GM23248 (cell line): ENCODE measurements around the gene SEC31A. TPM values are rescaled to one million over a fixed set of nuclear protein-coding genes. Genes with fewer than 3 reads are reported as not detected.

Experiments used
- DNase-seq: peaks from one replicate; pipeline ENCODE4 v3.0.0-alpha.2; 2015
- H2AFZ ChIP-seq: fragments of 200-600 bp; sonication (generic); 2 replicates; pipeline ENCODE4 v1.6.1; 2016; ENCODE audit warnings: antibody characterized with exemption
- H3F3A ChIP-seq: fragments of 200-600 bp; sonication (generic); 2 replicates; pipeline ENCODE4 v1.6.1; 2016; ENCODE audit warnings: mild to moderate bottlenecking, antibody characterized with exemption, mixed run types; ENCODE audit not compliant: insufficient read depth
- H3K27ac ChIP-seq: fragments of 200-600 bp; sonication (generic); 2 replicates; pipeline ENCODE4 v1.5.1; 2016; ENCODE audit warnings: mild to moderate bottlenecking
- H3K27me3 ChIP-seq: fragments of 200-600 bp; sonication (generic); replicated peaks from 2 replicates; pipeline ENCODE4 v1.6.1; 2016; ENCODE audit warnings: mild to moderate bottlenecking; ENCODE audit not compliant: insufficient read depth
- H3K36me3 ChIP-seq: fragments of 200-600 bp; sonication (generic); 2 replicates; pipeline ENCODE4 v1.6.1; 2016; ENCODE audit warnings: low read depth, mild to moderate bottlenecking
- H3K4me1 ChIP-seq: fragments of 200-600 bp; sonication (generic); 2 replicates; pipeline ENCODE4 v1.6.1; 2016; ENCODE audit warnings: mild to moderate bottlenecking; ENCODE audit not compliant: insufficient read depth
- H3K4me2 ChIP-seq: fragments of 200-600 bp; sonication (generic); one replicate; pipeline ENCODE4 v1.6.1; 2016; ENCODE audit warnings: mild to moderate bottlenecking; ENCODE audit not compliant: unreplicated experiment
- H3K4me3 ChIP-seq: fragments of 200-600 bp; sonication (generic); 2 replicates; pipeline ENCODE4 v1.5.1; 2016; ENCODE audit warnings: mild to moderate bottlenecking
- H3K79me2 ChIP-seq: fragments of 200-600 bp; sonication (generic); 2 replicates; pipeline ENCODE4 v1.6.1; 2016; ENCODE audit warnings: mild to moderate bottlenecking; ENCODE audit not compliant: insufficient read depth
- H3K9ac ChIP-seq: fragments of 200-600 bp; sonication (generic); 2 replicates; pipeline ENCODE4 v1.6.1; 2016; ENCODE audit warnings: mild to moderate bottlenecking
- H3K9me2 ChIP-seq: fragments of 200-600 bp; sonication (generic); 2 replicates; pipeline ENCODE4 v1.6.1; 2016; ENCODE audit warnings: mixed run types, mild to moderate bottlenecking, moderate library complexity; ENCODE audit not compliant: insufficient read depth
- H3K9me3 ChIP-seq: fragments of 200-600 bp; sonication (generic); one replicate; pipeline ENCODE4 v1.6.1; 2017; ENCODE audit warnings: low read depth
- H4K20me1 ChIP-seq: fragments of 200-600 bp; sonication (generic); 2 replicates; pipeline ENCODE4 v1.6.0; 2016; ENCODE audit not compliant: insufficient read depth
- EZH2 ChIP-seq: fragments of 200-600 bp; sonication (generic); IDR thresholded peaks from 2 replicates; pipeline ENCODE4 v1.6.1; 2018; ENCODE audit warnings: antibody characterized with exemption, mild to moderate bottlenecking; ENCODE audit not compliant: insufficient read depth, poor library complexity, severe bottlenecking
- EZH2phosphoT487 ChIP-seq: fragments of 200-600 bp; sonication (generic); IDR thresholded peaks from 2 replicates; pipeline ENCODE4 v1.6.1; 2018; ENCODE audit warnings: antibody characterized with exemption, moderate library complexity, mild to moderate bottlenecking, low read depth; ENCODE audit not compliant: insufficient read depth
- WGBS, 2 experiments: methylation state at CpG; one replicate each; pipeline ENCODE4 v1.1.6; 2015 to 2017; ENCODE audit warnings: low lambda C conversion rate in 2 of 2, low coverage in 1 of 2; ENCODE audit errors: missing lambda C conversion rate in 2 of 2; 5-methylcytosine and 5-hydroxymethylcytosine counted together
- in situ Hi-C: fragments of 300-500 bp; cut with MboI; formaldehyde crosslinking; loops from 2 replicates; pipeline ENCODE4 v1.15.0; 2020
- polyA plus RNA-seq: library from polyadenylated mRNA; unstranded; fragments of >200 nt; fragmentation: Nextera tagmentation; extraction: Ambion mirVana; gene quantifications from 2 replicates; pipeline ENCODE4 v1.2.1, GENCODE V29; 2016
- total RNA-seq: library from RNA; depleted of rRNA; stranded (reverse); fragments of >200 nt; shearing (Covaris generic); gene quantifications from 2 replicates; pipeline ENCODE4 v1.2.3, GENCODE V29; 2014

Gene SEC31A
- total and polyA plus RNA-seq, 2 experiments from 2014 or later, result 308 to 315 TPM

- Histone ChIP-seq H3K4me2 (no peak overlapping the region), H2AFZ (no peak overlapping the region), H3K27ac (no peak overlapping the region), H3K36me3 (no peaks in the 10 kb centered on the region), H3K9me2 (no peaks in the 10 kb centered on the region), H4K20me1 (no peaks in the 10 kb centered on the region), H3K79me2 (peaks cover 87% of the 10 kb centered on the region), H3F3A (peaks cover 38% of the 10 kb centered on the region), H3K9me3 (no peaks in the 10 kb centered on the region), H3K4me1 (peaks cover 34% of the 10 kb centered on the region), H3K4me3 (no peak overlapping the region), H3K27me3 (no peaks in the 10 kb centered on the region), H3K9ac (peak overlapping the region; percentile 3; the same call in 1 of the 2 replicates)
- in situ Hi-C loops, result no loop called here
- WGBS, 2 experiments, result 50 to 53% methylated on average over 10 of the region's 10 CpGs
- no peak for TF ChIP-seq EZH2phosphoT487
- TF ChIP-seq EZH2, result no peak
- DNase-seq, result peak; percentile 45
Observed at GRCh38 chr4:82780752-82781231, 110.2 kb downstream of the SEC31A start.

DNA sequence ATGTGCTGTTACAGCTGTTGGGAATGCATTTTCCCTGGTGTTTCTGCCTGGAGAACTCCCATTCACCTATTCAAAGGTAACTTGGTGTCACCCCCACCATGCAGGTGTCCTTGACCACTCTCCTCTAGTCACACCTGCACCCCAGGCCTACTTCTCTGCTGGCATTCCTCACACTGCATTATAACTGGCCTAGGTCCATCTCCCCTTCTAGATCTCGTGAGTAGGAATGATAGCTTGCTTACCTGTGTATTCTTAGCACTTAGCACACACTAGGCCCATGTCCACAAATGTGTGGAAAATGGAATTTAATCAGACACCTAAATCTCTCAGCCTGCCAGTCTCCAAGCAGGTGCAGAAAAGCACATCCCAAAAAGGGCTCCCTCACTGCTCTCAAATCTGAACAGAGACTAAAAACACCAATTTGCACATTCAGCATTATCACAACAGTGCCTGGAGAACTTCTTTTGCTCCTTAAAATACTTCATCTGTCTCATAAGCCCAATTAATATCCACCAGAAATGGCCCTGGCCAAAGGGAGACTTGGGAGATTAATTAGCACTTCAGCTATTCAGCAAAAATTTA is 110.7 kb downstream of the SEC31A start:
- H3K9ac ChIP-seq, result peak overlapping the region; percentile 3; the same call in 1 of the 2 replicates
- H3K9me3 ChIP-seq, result no peaks in the 10 kb centered on the region
- no peaks in the 10 kb centered on the region for H3K9me2 ChIP-seq
- 50 to 71% methylated on average over 1 of the region's 1 CpG for WGBS, 2 experiments
- no peak for TF ChIP-seq EZH2
- TF ChIP-seq EZH2phosphoT487, result no peak
- in situ Hi-C loops, result no loop called here
- no peaks in the 10 kb centered on the region for H3K36me3 ChIP-seq
- no peak overlapping the region for H3K27ac ChIP-seq
- H3F3A ChIP-seq, result peaks cover 33% of the 10 kb centered on the region
- no peak for DNase-seq
- no peak overlapping the region for H3K4me3 ChIP-seq
- H3K4me1 ChIP-seq, result peaks cover 35% of the 10 kb centered on the region
- no peak overlapping the region for H2AFZ ChIP-seq
- no peak overlapping the region for H3K4me2 ChIP-seq
- no peaks in the 10 kb centered on the region for H4K20me1 ChIP-seq
- H3K79me2 ChIP-seq, result peaks cover 93% of the 10 kb centered on the region
- H3K27me3 ChIP-seq, result no peaks in the 10 kb centered on the region

DNA sequence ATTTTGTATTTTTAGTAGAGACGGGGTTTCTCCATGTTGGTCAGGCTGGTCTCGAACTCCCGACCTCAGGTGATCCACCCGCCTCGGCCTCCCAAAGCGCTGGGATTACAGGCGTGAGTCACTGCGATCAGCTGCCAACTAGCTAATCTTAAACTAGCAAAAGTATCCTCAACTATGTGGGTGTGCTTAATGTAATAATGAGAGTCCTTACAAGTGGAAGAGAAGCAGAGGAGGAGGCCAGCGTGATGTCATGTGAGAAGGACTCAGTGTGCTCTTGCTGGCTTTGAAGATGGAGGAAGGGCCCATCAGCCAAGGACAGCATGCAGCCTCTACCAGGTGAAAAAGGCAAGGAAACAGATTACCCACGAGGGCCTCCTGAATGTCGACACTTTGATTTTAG is 111.9 kb downstream of the SEC31A start:
- peaks cover 33% of the 10 kb centered on the region for H3F3A ChIP-seq
- no peaks in the 10 kb centered on the region for H3K36me3 ChIP-seq
- H3K9ac ChIP-seq, result no peak overlapping the region
- no peak overlapping the region for H2AFZ ChIP-seq
- in situ Hi-C loops, result no loop called here
- DNase-seq, result no peak
- no peak overlapping the region for H3K27ac ChIP-seq
- no peaks in the 10 kb centered on the region for H3K9me2 ChIP-seq
- peaks cover 90% of the 10 kb centered on the region for H3K79me2 ChIP-seq
- H3K4me1 ChIP-seq, result peaks cover 37% of the 10 kb centered on the region
- H4K20me1 ChIP-seq, result no peaks in the 10 kb centered on the region
- no peak for TF ChIP-seq EZH2
- TF ChIP-seq EZH2phosphoT487, result no peak
- H3K4me2 ChIP-seq, result no peak overlapping the region
- H3K4me3 ChIP-seq, result no peak overlapping the region
- H3K9me3 ChIP-seq, result no peaks in the 10 kb centered on the region
- WGBS, 2 experiments, result 93 to 94% methylated on average over 11 of the region's 11 CpGs
- no peaks in the 10 kb centered on the region for H3K27me3 ChIP-seq

- no peak overlapping the region for H3K9ac ChIP-seq
- no peaks in the 10 kb centered on the region for H4K20me1 ChIP-seq
- no peak for DNase-seq
- no peaks in the 10 kb centered on the region for H3K9me3 ChIP-seq
- H3K4me1 ChIP-seq, result peaks cover 39% of the 10 kb centered on the region
- no peak overlapping the region for H3K27ac ChIP-seq
- no peak overlapping the region for H3K4me2 ChIP-seq
- H3K9me2 ChIP-seq, result no peaks in the 10 kb centered on the region
- peaks cover 32% of the 10 kb centered on the region; the same call in 1 of the 2 replicates for H3F3A ChIP-seq
- WGBS, 2 experiments, result 95% methylated on average over 5 of the region's 5 CpGs
- H3K36me3 ChIP-seq, result no peaks in the 10 kb centered on the region
- H3K79me2 ChIP-seq, result peaks cover 87% of the 10 kb centered on the region
- no peaks in the 10 kb centered on the region for H3K27me3 ChIP-seq
- in situ Hi-C loops, result no loop called here
- no peak for TF ChIP-seq EZH2phosphoT487
- TF ChIP-seq EZH2, result no peak
- H3K4me3 ChIP-seq, result no peak overlapping the region
- H2AFZ ChIP-seq, result no peak overlapping the region
Observed at GRCh38 chr4:82777857-82778525, 113.0 kb downstream of the SEC31A start.
